Measurements from ENCODE around the gene FTSJ1.

DNA sequence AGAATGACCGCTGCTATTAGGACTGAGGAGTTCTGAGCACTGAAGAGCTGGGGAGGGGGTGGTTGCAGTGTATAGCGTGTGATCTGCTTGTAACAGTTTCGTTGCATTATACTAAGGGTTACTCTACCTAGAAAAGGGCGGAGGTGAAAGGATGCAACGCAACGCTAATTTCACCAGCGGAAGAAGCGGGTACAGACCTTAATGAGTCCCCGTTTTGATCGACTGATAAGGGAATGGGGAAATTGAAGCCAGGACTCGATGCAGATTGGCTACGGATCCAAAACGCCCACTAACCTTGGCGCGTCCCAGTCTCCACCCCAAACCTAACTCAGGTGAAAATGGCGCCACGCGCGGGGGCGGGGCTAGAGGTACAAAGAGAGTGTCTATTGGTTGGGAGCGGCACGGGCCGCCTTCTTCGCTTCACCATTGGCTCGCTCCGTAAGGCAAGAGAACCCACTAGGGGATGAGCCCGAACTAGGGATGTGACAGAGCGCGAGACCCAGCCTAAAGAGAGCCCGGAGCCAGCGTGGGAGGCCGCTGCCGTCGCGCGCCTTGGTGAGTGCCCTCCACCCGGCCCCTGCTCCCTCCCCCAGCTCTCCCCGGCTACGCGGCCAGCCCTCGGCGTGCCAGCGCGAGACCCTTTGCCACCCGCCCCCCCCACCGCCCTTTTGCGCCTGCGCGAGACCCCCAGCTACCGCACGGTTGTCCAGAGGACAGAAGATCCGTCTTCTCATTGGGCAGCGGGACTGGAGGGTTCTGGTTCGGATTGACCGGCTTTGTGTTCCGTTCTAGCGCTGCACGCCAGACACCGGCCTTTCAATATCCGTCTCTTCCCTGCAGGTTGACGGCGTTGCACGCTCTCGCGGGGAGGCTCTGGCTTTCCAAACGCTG lies 45.6 kb downstream of the FTSJ1 start, which contains the start of gene EBP:
- TF ChIP-seq EZH2 (IDR thresholded peaks at IDR 0.05) = no peak
- no peak for TF ChIP-seq CTCF (IDR thresholded peaks at IDR 0.05)

Measured in neural progenitor cell (in vitro differentiated cells).